Stimulated activated CD8-positive, alpha-beta memory T cell treated with anti-CD3 and anti-CD28 coated beads, Interleukin-12 subunit alpha, Interleukin-12 subunit beta, amount 100 ng/mL, for 1 hour (primary cell): ENCODE measurements around the gene SEMA4B.
A peak's percentile ranks its signal among the peaks of the same experiment; 100 is the strongest.

Experiments used
- DNase-seq: peaks from one replicate; pipeline ENCODE4 v3.0.0-alpha.2; 2020; ENCODE audit warnings: low read depth

The SEMA4B gene

DNA sequence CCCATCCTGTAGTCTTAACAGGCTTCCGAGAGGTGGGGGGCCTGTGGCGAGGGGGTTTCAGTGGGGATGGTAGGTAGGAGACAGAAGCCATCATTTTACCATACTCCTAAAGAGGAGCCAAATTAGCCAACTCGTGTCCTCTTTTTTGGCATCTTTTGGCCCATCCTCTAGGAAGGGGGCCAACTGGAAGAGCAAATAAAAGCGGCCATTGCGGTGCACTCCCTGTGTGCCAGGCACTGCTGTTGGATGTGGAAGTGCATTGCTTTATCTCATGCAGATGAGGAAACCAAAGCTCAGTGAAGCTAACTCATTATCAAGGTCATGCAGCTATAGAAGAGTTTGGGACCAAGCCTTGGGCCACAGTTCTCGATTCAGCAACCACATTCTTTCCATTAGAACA lies 6.1 kb downstream of the SEMA4B start:
- no peak for DNase-seq

DNA sequence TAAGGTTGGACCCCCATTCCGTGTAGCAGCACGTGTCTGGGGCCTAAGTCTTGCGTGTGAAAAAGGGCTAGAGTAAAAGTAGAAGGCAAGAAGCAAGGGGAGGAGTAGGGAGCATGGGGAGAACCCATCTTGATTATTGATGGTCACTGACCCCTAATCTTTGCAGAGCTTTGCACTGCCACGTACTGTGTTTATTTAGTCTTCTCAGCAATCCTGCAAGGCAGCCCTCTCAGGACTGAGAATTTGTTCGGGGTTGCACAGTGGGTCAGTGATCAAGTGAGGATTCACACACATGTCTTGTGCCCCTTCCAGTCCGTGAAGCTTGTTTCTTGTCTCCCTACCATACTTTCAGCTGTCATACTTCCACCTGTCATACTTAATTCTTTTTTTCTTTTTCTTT lies 7.2 kb downstream of the SEMA4B start:
- DNase-seq = no peak

GRCh38 chr15:90209591-90209990 lies 8.5 kb downstream of the SEMA4B start:
- no peak for DNase-seq

- no peak for DNase-seq
These were observed 9.5 kb downstream of the SEMA4B start for GRCh38 chr15:90210593-90210992.

GRCh38 chr15:90211009-90211408 lies 9.9 kb downstream of the SEMA4B start:
- no peak for DNase-seq

GRCh38 chr15:90211440-90212143 lies 10.5 kb downstream of the SEMA4B start:
- no peak for DNase-seq

- DNase-seq = no peak
These were observed 11.3 kb downstream of the SEMA4B start for GRCh38 chr15:90212221-90213098.

DNA sequence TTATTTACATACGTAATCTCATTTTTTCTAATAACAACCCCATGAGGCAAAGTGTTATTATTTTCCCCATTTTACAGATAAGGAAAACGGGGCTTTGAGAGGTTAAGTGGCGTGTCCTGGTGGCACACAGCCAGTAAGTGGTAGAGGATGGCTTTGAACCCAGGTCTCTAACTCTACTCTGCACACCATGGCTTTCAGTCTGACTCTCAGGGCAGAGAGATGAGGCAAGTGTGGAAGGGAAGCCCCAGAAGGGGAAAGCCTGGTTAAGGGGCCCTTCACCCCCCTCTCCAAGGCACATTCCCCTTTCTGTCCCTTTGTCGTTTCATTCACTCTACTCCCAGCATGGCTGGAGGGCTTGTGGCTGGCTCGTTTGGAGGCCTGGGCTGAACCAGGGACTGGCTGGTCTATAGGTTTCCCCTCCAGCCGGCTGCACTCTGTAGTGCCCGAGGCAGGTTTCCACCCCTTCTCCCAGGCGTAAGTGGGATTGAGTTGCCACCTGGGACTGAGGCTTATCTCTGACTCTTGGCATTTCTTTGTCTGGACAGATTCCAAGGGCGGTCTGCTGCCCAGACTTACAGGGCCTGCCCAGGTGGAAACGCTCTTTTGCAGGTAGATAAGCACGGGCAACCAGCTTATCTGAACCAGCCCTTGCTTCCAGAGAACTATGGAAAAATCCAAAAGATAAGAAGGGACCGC lies 12.1 kb downstream of the SEMA4B start:
- DNase-seq = no peak

- no peak for DNase-seq
These were observed 12.7 kb downstream of the SEMA4B start for GRCh38 chr15:90213818-90214204.

DNA sequence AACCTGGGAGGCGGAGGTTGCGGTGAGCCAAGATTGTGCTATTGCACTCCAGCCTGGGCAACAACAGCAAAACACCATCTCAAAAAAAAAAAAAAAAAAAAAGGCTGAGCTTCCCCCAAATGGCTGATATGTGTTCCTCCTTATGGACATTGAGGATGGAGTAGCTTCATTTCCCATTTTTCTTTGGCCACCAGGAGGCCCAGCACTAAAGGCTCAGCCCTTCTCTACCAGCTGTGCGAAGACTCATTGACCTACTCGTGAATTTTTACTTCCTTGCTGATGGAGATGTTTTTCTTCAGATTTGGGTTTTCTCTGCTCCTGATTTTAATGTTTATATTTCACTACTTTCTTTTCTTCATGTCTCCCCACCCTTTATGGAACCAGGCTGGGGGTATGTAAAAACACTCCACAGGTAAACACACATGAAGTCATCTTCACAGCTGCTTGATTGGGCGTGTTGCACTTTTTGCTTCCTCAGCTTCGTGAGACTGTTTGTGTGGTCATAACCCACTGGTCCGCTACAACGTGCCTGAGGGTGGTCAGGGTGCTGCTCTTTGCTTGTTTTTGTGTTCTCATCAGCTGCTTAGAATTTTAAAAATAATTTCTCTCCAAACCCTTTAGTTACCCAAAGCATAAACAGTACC lies 13.5 kb downstream of the SEMA4B start:
- DNase-seq = no peak

GRCh38 chr15:90217671-90218394 lies 16.7 kb downstream of the SEMA4B start:
- no peak for DNase-seq

- DNase-seq = peak; percentile 29
These were observed 18.5 kb downstream of the SEMA4B start for GRCh38 chr15:90219421-90220141.

- DNase-seq = no peak
These were observed 20.2 kb downstream of the SEMA4B start for GRCh38 chr15:90221246-90221900.

DNA sequence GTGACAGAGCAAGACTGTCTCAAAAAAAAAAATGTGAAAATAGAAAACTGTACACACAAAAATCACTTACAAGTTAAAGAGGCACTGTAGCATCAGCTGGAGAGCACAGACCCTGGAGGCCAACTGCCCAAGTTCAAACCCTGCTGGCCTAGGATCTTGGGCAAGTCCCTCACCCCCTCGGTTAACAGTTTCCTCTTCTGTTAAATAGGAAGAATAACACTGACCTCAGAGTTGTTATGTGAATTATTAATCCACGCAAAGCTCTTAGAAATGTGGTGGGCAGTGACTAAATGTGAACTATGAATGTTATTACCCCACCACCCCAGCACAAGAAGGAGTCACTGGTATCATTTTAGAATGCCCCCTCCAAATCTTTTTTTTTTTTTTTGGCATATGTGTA lies 21.4 kb downstream of the SEMA4B start:
- no peak for DNase-seq

DNA sequence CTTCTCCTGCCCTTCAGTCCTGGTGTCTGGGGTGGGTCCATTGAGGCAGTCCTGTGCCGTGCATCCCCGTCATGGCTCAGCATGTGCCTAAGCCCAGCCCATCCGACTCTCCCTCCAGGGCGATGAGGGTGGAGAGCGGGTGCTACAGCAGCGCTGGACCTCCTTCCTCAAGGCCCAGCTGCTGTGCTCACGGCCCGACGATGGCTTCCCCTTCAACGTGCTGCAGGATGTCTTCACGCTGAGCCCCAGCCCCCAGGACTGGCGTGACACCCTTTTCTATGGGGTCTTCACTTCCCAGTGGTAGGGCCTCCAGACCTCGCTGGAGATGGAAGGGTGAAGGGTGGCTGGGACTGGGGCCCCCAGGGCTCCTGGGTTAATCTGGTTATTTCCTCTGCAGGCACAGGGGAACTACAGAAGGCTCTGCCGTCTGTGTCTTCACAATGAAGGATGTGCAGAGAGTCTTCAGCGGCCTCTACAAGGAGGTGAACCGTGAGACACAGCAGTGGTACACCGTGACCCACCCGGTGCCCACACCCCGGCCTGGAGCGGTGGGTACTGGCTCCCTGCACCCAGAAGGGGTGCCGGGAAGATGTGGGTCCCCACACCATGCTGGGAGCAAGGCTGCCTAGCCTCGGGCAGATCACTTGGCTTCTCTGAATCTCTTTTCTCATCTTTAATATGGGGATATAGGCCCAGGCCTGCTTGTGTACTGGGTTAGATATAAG lies 22.5 kb downstream of the SEMA4B start:
- DNase-seq = no peak

- no peak for DNase-seq
These were observed 23.9 kb downstream of the SEMA4B start for GRCh38 chr15:90225047-90225446.

- no peak for DNase-seq
These were observed 24.5 kb downstream of the SEMA4B start for GRCh38 chr15:90225504-90226234.

DNA sequence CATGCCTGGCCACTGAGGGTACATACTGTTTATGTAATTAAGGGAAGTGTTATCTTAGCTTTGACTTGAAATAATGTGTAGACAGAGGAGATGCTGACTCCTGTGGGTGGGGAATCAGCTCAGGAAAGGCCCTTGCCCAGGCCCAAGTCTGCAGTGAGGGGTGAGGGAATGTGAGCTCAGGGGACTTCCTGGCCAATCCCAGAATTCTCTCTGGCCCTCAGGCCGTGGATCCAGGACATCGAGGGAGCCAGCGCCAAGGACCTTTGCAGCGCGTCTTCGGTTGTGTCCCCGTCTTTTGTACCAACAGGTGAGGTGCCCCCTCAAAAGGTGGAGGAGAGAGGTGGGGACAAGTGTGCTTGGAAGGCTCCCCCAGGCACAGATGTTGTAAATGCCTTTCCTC lies 26.2 kb downstream of the SEMA4B start:
- DNase-seq = no peak
